ENCODE data around the gene ZNF557.

ZNF557 gene

DNA sequence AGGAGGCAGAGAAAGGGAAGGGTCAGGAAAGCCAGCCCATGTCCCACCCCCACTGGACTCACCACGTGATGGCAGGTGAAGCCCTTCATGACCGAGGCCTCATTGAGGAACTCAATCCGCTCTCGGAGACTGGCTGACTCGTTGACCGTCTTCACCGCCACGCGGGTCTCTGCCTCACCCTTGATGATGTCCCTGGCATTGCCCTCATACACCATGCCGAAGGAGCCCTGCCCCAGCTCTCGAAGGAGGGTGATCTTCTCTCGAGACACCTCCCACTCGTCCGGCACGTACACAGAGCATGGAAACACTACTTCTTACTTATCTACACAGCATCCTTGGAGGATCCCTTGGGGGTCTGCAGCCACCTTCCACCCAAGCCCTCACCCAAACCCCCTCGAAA, 55.7 kb downstream of the ZNF557 start:
- DNase-seq (ENCODE audit: low read depth) = no peak

- no peak for DNase-seq (ENCODE audit: low read depth)
Observed at GRCh38 chr19:7126132-7126531, 56.6 kb downstream of the ZNF557 start.

DNA sequence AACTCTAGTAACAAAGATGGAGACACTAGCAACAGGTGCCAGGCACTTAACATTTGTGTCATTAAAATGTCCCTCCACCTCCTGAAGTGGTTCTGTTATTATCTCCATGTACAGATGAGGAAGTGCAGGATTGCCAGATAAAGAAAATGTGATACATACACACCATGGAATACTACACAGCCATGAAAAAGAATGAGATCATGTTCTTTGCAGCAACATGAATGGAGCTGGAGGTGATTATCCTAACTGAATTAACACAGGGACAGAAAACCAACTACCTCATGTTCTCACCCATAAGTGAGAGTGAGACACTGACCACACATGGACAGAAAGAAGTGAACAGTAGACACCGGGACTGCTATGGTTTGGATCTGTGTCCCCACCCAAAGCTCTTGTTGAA, 60.5 kb downstream of the ZNF557 start:
- no peak for DNase-seq (ENCODE audit: low read depth)

- DNase-seq (ENCODE audit: low read depth) = no peak
Observed at GRCh38 chr19:7132054-7132453, 62.6 kb downstream of the ZNF557 start.

DNA sequence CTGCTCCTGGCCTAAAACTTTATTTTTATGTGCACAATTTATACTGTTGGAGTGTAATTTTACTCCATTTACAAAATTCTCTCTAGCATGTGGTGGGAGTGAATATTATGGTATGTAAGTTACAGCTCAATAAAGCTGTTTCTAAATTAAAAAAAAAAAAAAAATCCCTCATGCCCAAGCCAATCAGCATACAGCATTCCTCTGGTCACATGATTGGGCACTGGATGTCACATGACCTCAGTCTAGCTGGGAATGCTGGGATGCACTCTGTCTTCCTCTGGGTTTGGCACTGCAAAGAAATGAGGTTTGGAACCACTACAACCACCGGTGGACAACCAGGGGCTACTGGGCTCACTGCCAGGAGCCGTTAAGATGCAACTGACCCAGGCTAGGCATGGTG, 67.6 kb downstream of the ZNF557 start:
- no peak for DNase-seq (ENCODE audit: low read depth)

Data from EH (cell line).